Measurements from ENCODE around the gene AGMO.

- TF ChIP-seq JUNB (IDR thresholded peaks at IDR 0.05; ENCODE audit: unreplicated experiment) = no peak
- no peak for TF ChIP-seq CTCF (conservative IDR thresholded peaks at IDR 0.05; ENCODE audit: low read depth in 2 of 2)
- TF ChIP-seq EZH2 (IDR thresholded peaks at IDR 0.05; ENCODE audit: low read depth, unreplicated experiment) = no peak
- TF ChIP-seq REST (IDR thresholded peaks at IDR 0.05; ENCODE audit: unreplicated experiment) = no peak
- TF ChIP-seq POLR2AphosphoS5 (IDR thresholded peaks at IDR 0.05; ENCODE audit: low read depth) = no peak
- TF ChIP-seq CREB1 (CRISPR knock-in tag; IDR thresholded peaks at IDR 0.05; ENCODE audit: low read depth) = no peak
- TF ChIP-seq EZH2phosphoT487 (IDR thresholded peaks at IDR 0.05; ENCODE audit: unreplicated experiment) = no peak
- TF ChIP-seq ETS1 (IDR thresholded peaks at IDR 0.05) = no peak
- TF ChIP-seq ZNF114 (CRISPR knock-in tag; IDR thresholded peaks at IDR 0.05) = no peak
- no peak for TF ChIP-seq ZNF462 (CRISPR knock-in tag; IDR thresholded peaks at IDR 0.05)
- TF ChIP-seq NANOG (IDR thresholded peaks at IDR 0.05; ENCODE audit: borderline replicate concordance) = no peak
- TF ChIP-seq STAT1 (IDR thresholded peaks at IDR 0.05; ENCODE audit: unreplicated experiment) = no peak
Measured at GRCh38 chr7:15167912-15168311, 393.9 kb downstream of the AGMO start.
